Right lung (tissue), 5 donors: ENCODE results near the gene ADRM1. TPM values are rescaled to one million over a fixed set of nuclear protein-coding genes. Genes with fewer than 3 reads are reported as not detected.

Source experiments
- DNase-seq, 2 donors: peaks; one replicate each; pipeline ENCODE4 v3.0.0-alpha.2; 2013
- polyA plus RNA-seq, 5 donors: library from polyadenylated mRNA; unstranded; fragments of 120-200 nt; gene quantifications; one replicate each; pipeline versions ENCODE4 v1.2.1 to v1.2.3, GENCODE V29; 2013; ENCODE audit warnings: inconsistent platforms in 1 of 5, low replicate concordance in 1 of 5; ENCODE audit not compliant: insufficient read length in 5 of 5, insufficient read depth in 1 of 5

ADRM1 gene
- polyA plus RNA-seq, 5 donors: 29.0 to 68.3 (median 37.5) TPM

GRCh38 chr20:62336775-62337557 lies 34.2 kb downstream of the ADRM1 start:
- DNase-seq: no peak

GRCh38 chr20:62337558-62338293 lies 34.9 kb downstream of the ADRM1 start:
- DNase-seq: no peak

- DNase-seq: no peak
Measured at GRCh38 chr20:62338294-62338620, 35.5 kb downstream of the ADRM1 start.

- DNase-seq: no peak
Measured at GRCh38 chr20:62339647-62340062, 36.9 kb downstream of the ADRM1 start.

- DNase-seq: no peak
Measured at GRCh38 chr20:62342910-62343309, 40.1 kb downstream of the ADRM1 start.

- no peak for DNase-seq
Measured at GRCh38 chr20:62344092-62344491, 41.3 kb downstream of the ADRM1 start.

GRCh38 chr20:62344782-62345181 lies 42.0 kb downstream of the ADRM1 start:
- DNase-seq: no peak

- no peak for DNase-seq
Measured at GRCh38 chr20:62345681-62346370, 43.0 kb downstream of the ADRM1 start.

GRCh38 chr20:62346398-62347150 lies 43.8 kb downstream of the ADRM1 start:
- no peak for DNase-seq

GRCh38 chr20:62347151-62347404 lies 44.3 kb downstream of the ADRM1 start:
- no peak for DNase-seq

GRCh38 chr20:62347445-62347844 lies 44.6 kb downstream of the ADRM1 start:
- DNase-seq: no peak

- DNase-seq: no peak
Measured at GRCh38 chr20:62348604-62349003, 45.8 kb downstream of the ADRM1 start.

GRCh38 chr20:62349556-62350097 lies 46.8 kb downstream of the ADRM1 start:
- DNase-seq: no peak

GRCh38 chr20:62350098-62350628 lies 47.4 kb downstream of the ADRM1 start:
- no peak for DNase-seq

- no peak for DNase-seq
Measured at GRCh38 chr20:62350629-62351422, 48.0 kb downstream of the ADRM1 start.

- DNase-seq: no peak
Measured at GRCh38 chr20:62351469-62352401, 48.9 kb downstream of the ADRM1 start.

- no peak for DNase-seq
Measured at GRCh38 chr20:62352402-62353288, 49.8 kb downstream of the ADRM1 start.

GRCh38 chr20:62353289-62354030 lies 50.7 kb downstream of the ADRM1 start:
- no peak for DNase-seq
